GM21381 (cell line): ENCODE data around the gene ZNF467.

Experiments
- ATAC-seq: cut with Tn5 transposase; IDR thresholded peaks from one replicate; pipeline ENCODE4 v1.9.1; 2021; ENCODE audit warnings: mild to moderate bottlenecking, moderate library complexity; ENCODE audit not compliant: unreplicated experiment

Gene ZNF467

GRCh38 chr7:149773446-149774236 lies at the start of gene ZNF467:
Gene ZNF467, minus strand, starts transcription at chr7:149773588. Its CDS starts 2,556 bp downstream, at chr7:149771032.
- no peak for ATAC-seq

GRCh38 chr7:149822353-149822943 lies 49.1 kb upstream of the ZNF467 start:
- ATAC-seq: no peak

GRCh38 chr7:149821191-149822148 lies 48.1 kb upstream of the ZNF467 start:
- no peak for ATAC-seq

- no peak for ATAC-seq
Observed at GRCh38 chr7:149820622-149821190, 47.3 kb upstream of the ZNF467 start.

GRCh38 chr7:149819961-149820340 lies 46.6 kb upstream of the ZNF467 start:
- ATAC-seq: no peak

- ATAC-seq: no peak
Observed at GRCh38 chr7:149819141-149819960, 46.0 kb upstream of the ZNF467 start.

GRCh38 chr7:149818536-149818840 lies 45.1 kb upstream of the ZNF467 start:
- ATAC-seq: no peak

GRCh38 chr7:149817836-149818535 lies 44.6 kb upstream of the ZNF467 start:
- ATAC-seq: no peak

- no peak for ATAC-seq
Observed at GRCh38 chr7:149817301-149817771, 43.9 kb upstream of the ZNF467 start.

GRCh38 chr7:149816794-149817193 lies 43.4 kb upstream of the ZNF467 start:
- no peak for ATAC-seq

GRCh38 chr7:149816267-149816751 lies 42.9 kb upstream of the ZNF467 start:
- ATAC-seq: no peak

- ATAC-seq: no peak
Observed at GRCh38 chr7:149815661-149816266, 42.4 kb upstream of the ZNF467 start.

- ATAC-seq: no peak
Observed at GRCh38 chr7:149815121-149815520, 41.7 kb upstream of the ZNF467 start.

- ATAC-seq: no peak
Observed at GRCh38 chr7:149814494-149814893, 41.1 kb upstream of the ZNF467 start.

- no peak for ATAC-seq
Observed at GRCh38 chr7:149813254-149814035, 40.1 kb upstream of the ZNF467 start.

- ATAC-seq: no peak
Observed at GRCh38 chr7:149811831-149812490, 38.6 kb upstream of the ZNF467 start.

- no peak for ATAC-seq
Observed at GRCh38 chr7:149811221-149811620, 37.8 kb upstream of the ZNF467 start.

- no peak for ATAC-seq
Observed at GRCh38 chr7:149809215-149809614, 35.8 kb upstream of the ZNF467 start.
